ENCODE results near the gene ZNF488.

DNA sequence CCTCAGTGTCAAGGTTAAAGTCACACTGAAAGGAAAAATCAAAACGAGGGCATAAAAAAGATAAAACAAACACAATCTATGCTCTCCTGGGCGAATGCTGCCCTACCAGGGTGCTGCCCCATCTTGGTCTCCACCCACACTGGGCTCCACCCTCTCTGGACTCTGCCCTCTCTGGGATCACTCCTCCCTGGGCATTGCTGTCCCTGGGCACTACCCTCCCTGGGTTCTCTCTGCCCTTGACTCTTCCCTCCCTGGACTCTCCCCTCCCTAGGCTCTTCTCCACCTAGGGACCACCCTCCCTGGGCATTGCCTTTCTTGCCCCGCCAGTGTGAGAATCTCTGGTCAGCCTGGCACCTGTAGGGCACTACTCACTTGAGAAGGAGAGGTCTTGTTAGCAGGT is 53.3 kb downstream of the ZNF488 start:
- TF ChIP-seq, protein P1, sequence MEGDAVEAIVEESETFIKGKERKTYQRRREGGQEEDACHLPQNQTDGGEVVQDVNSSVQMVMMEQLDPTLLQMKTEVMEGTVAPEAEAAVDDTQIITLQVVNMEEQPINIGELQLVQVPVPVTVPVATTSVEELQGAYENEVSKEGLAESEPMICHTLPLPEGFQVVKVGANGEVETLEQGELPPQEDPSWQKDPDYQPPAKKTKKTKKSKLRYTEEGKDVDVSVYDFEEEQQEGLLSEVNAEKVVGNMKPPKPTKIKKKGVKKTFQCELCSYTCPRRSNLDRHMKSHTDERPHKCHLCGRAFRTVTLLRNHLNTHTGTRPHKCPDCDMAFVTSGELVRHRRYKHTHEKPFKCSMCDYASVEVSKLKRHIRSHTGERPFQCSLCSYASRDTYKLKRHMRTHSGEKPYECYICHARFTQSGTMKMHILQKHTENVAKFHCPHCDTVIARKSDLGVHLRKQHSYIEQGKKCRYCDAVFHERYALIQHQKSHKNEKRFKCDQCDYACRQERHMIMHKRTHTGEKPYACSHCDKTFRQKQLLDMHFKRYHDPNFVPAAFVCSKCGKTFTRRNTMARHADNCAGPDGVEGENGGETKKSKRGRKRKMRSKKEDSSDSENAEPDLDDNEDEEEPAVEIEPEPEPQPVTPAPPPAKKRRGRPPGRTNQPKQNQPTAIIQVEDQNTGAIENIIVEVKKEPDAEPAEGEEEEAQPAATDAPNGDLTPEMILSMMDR (IDR thresholded peaks at IDR 0.05), result no peak
- TF ChIP-seq POLR2AphosphoS5 (IDR thresholded peaks at IDR 0.05), result no peak
